GM12878 (cell line): ENCODE data around the gene ANKRD28. TPM values are rescaled to one million over a fixed set of nuclear protein-coding genes. Genes with fewer than 3 reads are reported as not detected.

Source experiments
- ATAC-seq: fragments of 200-7000 bp; cut with Tn5 transposase; 3 replicates; pipeline ENCODE4 v1.9.1; 2020; ENCODE audit warnings: mild to moderate bottlenecking, moderate library complexity
- BruUV-seq: library from RNA; stranded (reverse); fragments of 400-500 nt; replicated peaks from 2 replicates; lab custom pipeline; 2021; lab: Mats Ljungman, UMichigan
- CTCF ChIA-PET: fragments of 300-600 bp; sonication (Branson Sonifier 250); formaldehyde crosslinking; extraction: SDS; loops from one replicate; lab custom pipeline; 2021; ENCODE audit warnings: inconsistent platforms; lab: Yijun Ruan, JAX
- POLR2A ChIA-PET: fragments of 350-600 bp; formaldehyde crosslinking; extraction: SDS; loops from one replicate; lab custom pipeline; 2021; ENCODE audit warnings: inconsistent platforms; lab: Charles Lee
- RAD21 ChIA-PET: fragments of 300-600 bp; sonication (Branson Sonifier 250); formaldehyde crosslinking; loops from one replicate; lab custom pipeline; 2023; ENCODE audit warnings: antibody characterized with exemption; ENCODE audit not compliant: unreplicated experiment; lab: Charles Lee
- SMC1A ChIA-PET: fragments of 300-600 bp; sonication (Branson Sonifier 250); formaldehyde crosslinking; loops from one replicate; lab custom pipeline; 2023; ENCODE audit not compliant: unreplicated experiment, uncharacterized antibody; lab: Charles Lee
- DNase-seq: peaks from one replicate; pipeline ENCODE4 v3.0.0-alpha.2; 2011; ENCODE audit warnings: low read depth, low spot score
- FAIRE-seq: peaks from 3 replicates; lab custom pipeline; 2011; peaks lifted over from hg19 to GRCh38; lab: Jason Lieb, UNC
- H2AFZ ChIP-seq: 2 replicates; pipeline ENCODE4 v1.6.0; 2011; ENCODE audit warnings: low read depth, low read length, control low read depth; ENCODE audit not compliant: control insufficient read depth
- H3K27ac ChIP-seq: 2 replicates; pipeline ENCODE4 v1.5.1; 2011; ENCODE audit warnings: control low read depth; ENCODE audit not compliant: control insufficient read depth, insufficient read depth
- H3K27me3 ChIP-seq, 2 experiments: replicated peaks in 1 of 2; 2 replicates each; pipeline versions ENCODE4 v1.6.0 to v1.6.1; 2011; ENCODE audit warnings: low read length in 1 of 2; ENCODE audit not compliant: control insufficient read depth in 2 of 2, insufficient read depth in 2 of 2
- H3K36me3 ChIP-seq, 2 experiments: 2 replicates each; pipeline ENCODE4 v1.5.1; 2011; ENCODE audit warnings: low read length in 1 of 2; ENCODE audit not compliant: control insufficient read depth in 2 of 2, insufficient read depth in 2 of 2
- H3K4me1 ChIP-seq: 2 replicates; pipeline ENCODE4 v1.6.1; 2011; ENCODE audit warnings: mild to moderate bottlenecking, low read length, moderate library complexity, mixed read lengths; ENCODE audit not compliant: control insufficient read depth, insufficient read depth
- H3K4me2 ChIP-seq: 2 replicates; pipeline ENCODE4 v1.6.0; 2011; ENCODE audit warnings: control low read depth; ENCODE audit not compliant: control insufficient read depth, insufficient read depth
- H3K4me3 ChIP-seq: fragments of 200-600 bp; sonication (generic); 2 replicates; pipeline ENCODE4 v1.5.1; 2016
- H3K79me2 ChIP-seq: 2 replicates; pipeline ENCODE4 v1.6.0; 2011; ENCODE audit warnings: low read length; ENCODE audit not compliant: control insufficient read depth, insufficient read depth
- H3K9ac ChIP-seq: 2 replicates; pipeline ENCODE4 v1.8.0; 2011; ENCODE audit warnings: low read length, control low read depth, mixed read lengths; ENCODE audit not compliant: control insufficient read depth, insufficient read depth
- H3K9me3 ChIP-seq: replicated peaks from 3 replicates; pipeline ENCODE4 v1.5.1; 2011; ENCODE audit warnings: mild to moderate bottlenecking, low read length; ENCODE audit not compliant: control insufficient read depth, insufficient read depth
- H4K20me1 ChIP-seq: 2 replicates; pipeline ENCODE4 v1.6.0; 2011; ENCODE audit not compliant: control insufficient read depth, insufficient read depth
- FOS ChIP-seq: IDR thresholded peaks from 3 replicates; pipeline ENCODE4 v1.6.1; 2011; ENCODE audit warnings: borderline replicate concordance; ENCODE audit not compliant: insufficient read length; ENCODE audit errors: extremely low read depth
- GABPA ChIP-seq: IDR thresholded peaks from 2 replicates; pipeline ENCODE4 v1.6.1; 2014; ENCODE audit warnings: antibody characterized with exemption, low read depth, mild to moderate bottlenecking, inconsistent platforms
- HCFC1 ChIP-seq: fragments of 150-350 bp; IDR thresholded peaks from 2 replicates; pipeline ENCODE4 v1.6.1; 2014; ENCODE audit warnings: low read length
- NBN ChIP-seq: fragments of 450-650 bp; IDR thresholded peaks from 2 replicates; pipeline ENCODE4 v1.6.1; 2016
- NFIC ChIP-seq: IDR thresholded peaks from 2 replicates; pipeline ENCODE4 v1.6.1; 2012; ENCODE audit warnings: low read depth, mild to moderate bottlenecking, inconsistent platforms, low read length, moderate library complexity
- PAX8 ChIP-seq: fragments of 450-650 bp; IDR thresholded peaks from 2 replicates; pipeline ENCODE4 v1.6.1; 2017; ENCODE audit warnings: mild to moderate bottlenecking, moderate library complexity
- RFX5 ChIP-seq: IDR thresholded peaks from 2 replicates; pipeline ENCODE4 v1.6.1; 2011; ENCODE audit warnings: low read depth, low read length, improper control_type of control experiment
- STAT1 ChIP-seq: fragments of 450-650 bp; conservative IDR thresholded peaks from 2 replicates; pipeline ENCODE4 v1.6.1; 2014; ENCODE audit warnings: antibody characterized with exemption, mild to moderate bottlenecking
- WGBS: methylation state at CpG from one replicate; pipeline ENCODE4 v1.1.6; 2016; ENCODE audit warnings: low lambda C conversion rate; ENCODE audit not compliant: insufficient replicate concordance, insufficient coverage; ENCODE audit errors: missing lambda C conversion rate; 5-methylcytosine and 5-hydroxymethylcytosine counted together
- in situ Hi-C: fragments of 300-500 bp; cut with MboI; formaldehyde crosslinking; loops from 9 replicates; pipeline ENCODE4 v1.14.3; 2018; ENCODE audit warnings: mixed read lengths
- intact Hi-C: fragments of 100-400 bp; cut with micrococcal nuclease; formaldehyde crosslinking; loops from one replicate; pipeline ENCODE4 v1.14.2; 2022; ENCODE audit not compliant: unreplicated experiment
- polyA plus RNA-seq, 11 experiments: library from polyadenylated mRNA; depleted of rRNA in 4 of 11; unstranded in 6 of 11; stranded (reverse) in 5 of 11; fragments of >200 nt; fragmentation: Nextera tagmentation in 4 of 11; fragmentation: Illumina TruSeq in 1 of 11; extraction: Ambion mirVana in 4 of 11; extraction: Trizol in 1 of 11; gene quantifications; 1 replicate in 1 of 11; 2 replicates in 10 of 11; pipeline versions ENCODE4 v1.2.1 to v1.2.3, GENCODE V29; 2011 to 2016; ENCODE audit warnings: inconsistent platforms in 2 of 11, missing spikeins in 2 of 11, low read depth in 1 of 11
- total RNA-seq, 4 experiments: library from RNA; depleted of rRNA in 3 of 4; stranded (reverse); fragments of >200 nt in 3 of 4; fragmentation: Illumina TruSeq in 1 of 4; extraction: Trizol in 1 of 4; gene quantifications; 2 replicates each; pipeline versions ENCODE4 v1.2.1 to v1.2.3, GENCODE V29; 2013 to 2021
- TF ChIP-seq, protein P1 (sequence below): IDR thresholded peaks from 2 replicates; pipeline ENCODE4 v1.6.1; 2011; ENCODE audit warnings: low read depth, low read length, improper control_type of control experiment, borderline replicate concordance

ANKRD28 gene
- total and polyA plus RNA-seq, 10 of the 15 experiments (the other 5 are each of a cell fraction or from before 2014, with no cell fraction given) = 11.2 to 105 (median 38.3) TPM

DNA sequence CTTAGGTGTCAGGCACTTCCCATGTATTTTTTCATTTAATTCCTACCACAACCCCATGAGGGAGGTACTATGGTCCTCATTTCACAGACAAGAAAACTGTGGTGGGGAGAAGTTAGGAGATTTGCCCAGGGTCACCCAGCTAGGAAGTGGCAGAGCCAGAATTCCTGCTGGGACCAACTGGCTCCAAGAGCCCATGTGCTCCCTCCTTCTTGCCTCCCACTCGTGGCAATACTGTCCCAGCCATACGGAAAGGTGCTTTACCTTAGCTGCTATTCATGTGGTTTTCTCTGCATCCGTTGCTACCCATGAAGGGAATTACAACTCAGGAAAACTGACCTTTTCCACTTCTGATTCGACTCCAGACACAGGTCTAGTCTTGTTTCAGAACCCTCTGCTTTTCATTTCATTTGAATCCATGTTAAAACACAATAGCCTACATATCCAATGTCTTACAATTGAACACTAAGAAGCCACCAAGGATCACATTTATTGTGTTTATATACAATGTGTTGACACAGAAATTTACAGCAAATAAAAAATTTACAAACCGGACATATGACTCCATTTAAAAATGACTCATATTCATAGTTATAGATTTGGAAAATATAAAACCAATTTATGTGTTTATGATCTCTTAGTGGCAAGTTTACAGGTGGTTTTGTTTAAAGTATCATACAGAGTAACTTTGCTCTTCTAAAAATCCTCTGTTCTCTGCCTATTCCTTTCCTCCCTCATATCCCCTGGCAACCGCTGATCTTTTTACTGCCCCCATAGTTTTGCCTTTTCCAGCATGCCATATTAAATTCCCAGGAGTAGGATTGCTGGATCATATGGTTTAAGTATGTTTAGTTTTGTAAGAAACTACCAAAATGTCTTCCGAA is 137.5 kb downstream of the ANKRD28 start:
- Histone ChIP-seq H4K20me1 (no peaks in the 10 kb centered on the region), H3K9ac (no peak overlapping the region), H3K9me3 (peaks cover 13% of the 10 kb centered on the region), H3K27ac (no peak overlapping the region), H3K79me2 (no peaks in the 10 kb centered on the region), H3K4me2 (no peak overlapping the region), H3K4me3 (no peak overlapping the region), H3K36me3 (no peaks in the 10 kb centered on the region), H3K4me1 (no peaks in the 10 kb centered on the region), H2AFZ (no peak overlapping the region), H3K27me3 (no peaks in the 10 kb centered on the region)
- no TSS peak for BruUV-seq
- intact Hi-C loops = no loop called here
- ChIA-PET CTCF (interaction anchor here (1.2 kb wide), 1 partner anchor 29 kb away, joined by 3 read pairs; no protein-coding TSS in a partner anchor), POLR2A (interaction anchor here (0.7 kb wide), 2 partner anchors 74 to 486 kb away, joined by 7 to 8 read pairs; no protein-coding TSS in a partner anchor), SMC1A (interaction anchor here (1.2 kb wide), 1 partner anchor 23 kb away, joined by 3 read pairs; no protein-coding TSS in a partner anchor), RAD21 (no interaction called here)
- 68% methylated on average over 7 of the region's 7 CpGs for WGBS
- FAIRE-seq (no peak), ATAC-seq (no peak), DNase-seq (no peak)
- TF ChIP-seq NFIC (no peak), FOS (no peak), STAT1 (no peak), NBN (no peak), RFX5 (no peak), PAX8 (no peak), HCFC1 (no peak), GABPA (no peak)
- TF ChIP-seq, protein P1, sequence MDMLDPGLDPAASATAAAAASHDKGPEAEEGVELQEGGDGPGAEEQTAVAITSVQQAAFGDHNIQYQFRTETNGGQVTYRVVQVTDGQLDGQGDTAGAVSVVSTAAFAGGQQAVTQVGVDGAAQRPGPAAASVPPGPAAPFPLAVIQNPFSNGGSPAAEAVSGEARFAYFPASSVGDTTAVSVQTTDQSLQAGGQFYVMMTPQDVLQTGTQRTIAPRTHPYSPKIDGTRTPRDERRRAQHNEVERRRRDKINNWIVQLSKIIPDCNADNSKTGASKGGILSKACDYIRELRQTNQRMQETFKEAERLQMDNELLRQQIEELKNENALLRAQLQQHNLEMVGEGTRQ = no peak
- in situ Hi-C loops = no loop called here
